ENCODE measurements around the gene HS1BP3.
A peak's percentile ranks its signal among the peaks of the same experiment; 100 is the strongest.

HS1BP3 gene

GRCh38 chr2:20663196-20664070 lies 12.5 kb upstream of the HS1BP3 start:
- no peak for DNase-seq

- DNase-seq: no peak
Measured at GRCh38 chr2:20662308-20662937, 11.5 kb upstream of the HS1BP3 start.

- DNase-seq: peak; percentile 61
Measured at GRCh38 chr2:20661421-20662307, 10.8 kb upstream of the HS1BP3 start.

- no peak for DNase-seq
Measured at GRCh38 chr2:20660506-20661420, 9.9 kb upstream of the HS1BP3 start.

GRCh38 chr2:20657522-20658235 lies 6.8 kb upstream of the HS1BP3 start:
- no peak for DNase-seq

GRCh38 chr2:20656561-20656960 lies 5.7 kb upstream of the HS1BP3 start:
- no peak for DNase-seq

- DNase-seq: no peak
Measured at GRCh38 chr2:20654535-20654813, 3.6 kb upstream of the HS1BP3 start.

- no peak for DNase-seq
Measured at GRCh38 chr2:20653695-20654534, 3.0 kb upstream of the HS1BP3 start.

GRCh38 chr2:20652673-20653575 lies 2.0 kb upstream of the HS1BP3 start:
- DNase-seq: no peak

- DNase-seq: no peak
Measured at GRCh38 chr2:20652141-20652540, 1.2 kb upstream of the HS1BP3 start.

GRCh38 chr2:20651731-20652099 lies 817 bp upstream of the HS1BP3 start:
- no peak for DNase-seq

GRCh38 chr2:20650393-20650876 lies 463 bp downstream of the HS1BP3 start:
- peak; percentile 46 for DNase-seq

GRCh38 chr2:20649976-20650375 lies 922 bp downstream of the HS1BP3 start:
- no peak for DNase-seq

GRCh38 chr2:20649576-20649975 lies 1.3 kb downstream of the HS1BP3 start:
- no peak for DNase-seq

- DNase-seq: no peak
Measured at GRCh38 chr2:20648831-20649230, 2.1 kb downstream of the HS1BP3 start.

- no peak for DNase-seq
Measured at GRCh38 chr2:20648206-20648605, 2.7 kb downstream of the HS1BP3 start.

GRCh38 chr2:20647738-20648137 lies 3.2 kb downstream of the HS1BP3 start:
- DNase-seq: no peak

GRCh38 chr2:20647211-20647610 lies 3.7 kb downstream of the HS1BP3 start:
- no peak for DNase-seq

GRCh38 chr2:20646446-20646845 lies 4.5 kb downstream of the HS1BP3 start:
- DNase-seq: no peak

GRCh38 chr2:20645761-20646160 lies 5.1 kb downstream of the HS1BP3 start:
- no peak for DNase-seq
